ENCODE measurements around the gene ABCA4.

The ABCA4 gene

GRCh38 chr1:94079080-94079940 is 41.6 kb downstream of the ABCA4 start:
- DNase-seq (ENCODE audit: insufficient read length, low spot score) (no peak), FAIRE-seq (no peak)
- TF ChIP-seq SPI1 (IDR thresholded peaks at IDR 0.05; ENCODE audit: low read depth, low read length): no peak
- peak; percentile 53 for TF ChIP-seq PAX5 (IDR thresholded peaks at IDR 0.05; ENCODE audit: insufficient read depth, low read length, severe bottlenecking)
- TF ChIP-seq POU2F2 (IDR thresholded peaks at IDR 0.05; ENCODE audit: low read depth, low read length): no peak
- no peak for TF ChIP-seq POLR2AphosphoS5 (IDR thresholded peaks at IDR 0.05; ENCODE audit: low read depth, low read length)
- no peak for TF ChIP-seq POLR2A (IDR thresholded peaks at IDR 0.05; ENCODE audit: low read depth, low read length)

- no peak for TF ChIP-seq POLR2A (IDR thresholded peaks at IDR 0.05; ENCODE audit: low read depth, low read length)
- no peak for TF ChIP-seq POLR2AphosphoS5 (IDR thresholded peaks at IDR 0.05; ENCODE audit: low read depth, low read length)
- TF ChIP-seq TAF1 (IDR thresholded peaks at IDR 0.05; ENCODE audit: low read depth, low read length): no peak
- no peak for FAIRE-seq
- no peak for DNase-seq (ENCODE audit: insufficient read length, low spot score)
Observed at GRCh38 chr1:94072840-94073522, 48.0 kb downstream of the ABCA4 start.

- no peak for FAIRE-seq
- DNase-seq (ENCODE audit: insufficient read length, low spot score): no peak
- TF ChIP-seq POU2F2 (IDR thresholded peaks at IDR 0.05; ENCODE audit: low read depth, low read length) (no peak), POLR2AphosphoS5 (IDR thresholded peaks at IDR 0.05; ENCODE audit: low read depth, low read length) (no peak), POLR2A (IDR thresholded peaks at IDR 0.05; ENCODE audit: low read depth, low read length) (no peak), SPI1 (IDR thresholded peaks at IDR 0.05; ENCODE audit: low read depth, low read length) (no peak), TAF1 (IDR thresholded peaks at IDR 0.05; ENCODE audit: low read depth, low read length) (no peak), PAX5 (IDR thresholded peaks at IDR 0.05; ENCODE audit: insufficient read depth, low read length, severe bottlenecking) (no peak)
Observed at GRCh38 chr1:94071976-94072375, 49.0 kb downstream of the ABCA4 start.

- DNase-seq (ENCODE audit: insufficient read length, low spot score): no peak
- TF ChIP-seq SPI1 (IDR thresholded peaks at IDR 0.05; ENCODE audit: low read depth, low read length) (no peak), PAX5 (IDR thresholded peaks at IDR 0.05; ENCODE audit: insufficient read depth, low read length, severe bottlenecking) (no peak)
- no peak for FAIRE-seq
Observed at GRCh38 chr1:94071391-94071790, 49.6 kb downstream of the ABCA4 start.

GRCh38 chr1:94070865-94071264 is 50.1 kb downstream of the ABCA4 start:
- FAIRE-seq: no peak
- TF ChIP-seq PAX5 (IDR thresholded peaks at IDR 0.05; ENCODE audit: insufficient read depth, low read length, severe bottlenecking) (no peak), POU2F2 (IDR thresholded peaks at IDR 0.05; ENCODE audit: low read depth, low read length) (no peak), SPI1 (IDR thresholded peaks at IDR 0.05; ENCODE audit: low read depth, low read length) (no peak), TAF1 (IDR thresholded peaks at IDR 0.05; ENCODE audit: low read depth, low read length) (no peak), POLR2AphosphoS5 (IDR thresholded peaks at IDR 0.05; ENCODE audit: low read depth, low read length) (no peak), POLR2A (IDR thresholded peaks at IDR 0.05; ENCODE audit: low read depth, low read length) (no peak)
- no peak for DNase-seq (ENCODE audit: insufficient read length, low spot score)

GRCh38 chr1:94069919-94070285 is 51.0 kb downstream of the ABCA4 start:
- no peak for FAIRE-seq
- no peak for DNase-seq (ENCODE audit: insufficient read length, low spot score)
- TF ChIP-seq PAX5 (IDR thresholded peaks at IDR 0.05; ENCODE audit: insufficient read depth, low read length, severe bottlenecking) (no peak), SPI1 (IDR thresholded peaks at IDR 0.05; ENCODE audit: low read depth, low read length) (no peak), TAF1 (IDR thresholded peaks at IDR 0.05; ENCODE audit: low read depth, low read length) (no peak), POLR2AphosphoS5 (IDR thresholded peaks at IDR 0.05; ENCODE audit: low read depth, low read length) (no peak), POU2F2 (IDR thresholded peaks at IDR 0.05; ENCODE audit: low read depth, low read length) (no peak), POLR2A (IDR thresholded peaks at IDR 0.05; ENCODE audit: low read depth, low read length) (no peak)

- FAIRE-seq (no peak), DNase-seq (ENCODE audit: insufficient read length, low spot score) (no peak)
- TF ChIP-seq TAF1 (IDR thresholded peaks at IDR 0.05; ENCODE audit: low read depth, low read length): no peak
- TF ChIP-seq POLR2A (IDR thresholded peaks at IDR 0.05; ENCODE audit: low read depth, low read length): no peak
- no peak for TF ChIP-seq SPI1 (IDR thresholded peaks at IDR 0.05; ENCODE audit: low read depth, low read length)
- TF ChIP-seq POLR2AphosphoS5 (IDR thresholded peaks at IDR 0.05; ENCODE audit: low read depth, low read length): no peak
- TF ChIP-seq POU2F2 (IDR thresholded peaks at IDR 0.05; ENCODE audit: low read depth, low read length): no peak
- TF ChIP-seq PAX5 (IDR thresholded peaks at IDR 0.05; ENCODE audit: insufficient read depth, low read length, severe bottlenecking): no peak
Observed at GRCh38 chr1:94068999-94069918, 51.7 kb downstream of the ABCA4 start.

- DNase-seq (ENCODE audit: insufficient read length, low spot score): no peak
- TF ChIP-seq POLR2A (IDR thresholded peaks at IDR 0.05; ENCODE audit: low read depth, low read length): no peak
- TF ChIP-seq PAX5 (IDR thresholded peaks at IDR 0.05; ENCODE audit: insufficient read depth, low read length, severe bottlenecking): no peak
- TF ChIP-seq POU2F2 (IDR thresholded peaks at IDR 0.05; ENCODE audit: low read depth, low read length): no peak
- no peak for TF ChIP-seq SPI1 (IDR thresholded peaks at IDR 0.05; ENCODE audit: low read depth, low read length)
- no peak for TF ChIP-seq TAF1 (IDR thresholded peaks at IDR 0.05; ENCODE audit: low read depth, low read length)
- TF ChIP-seq POLR2AphosphoS5 (IDR thresholded peaks at IDR 0.05; ENCODE audit: low read depth, low read length): no peak
- no peak for FAIRE-seq
Observed at GRCh38 chr1:94068096-94068998, 52.6 kb downstream of the ABCA4 start.

All from GM12891 (cell line).